MCF 10A (cell line): Measurements from ENCODE around the gene STAP1. TPM values are rescaled to one million over a fixed set of nuclear protein-coding genes. Genes with fewer than 3 reads are reported as not detected.

Source experiments
- BruUV-seq: library from RNA; stranded (reverse); fragments of 400-500 nt; replicated peaks from 2 replicates; lab custom pipeline; 2021; lab: Mats Ljungman, UMichigan
- CTCF ChIA-PET: fragments of 300-600 bp; sonication (Branson Sonifier 250); formaldehyde crosslinking; extraction: SDS; loops from one replicate; lab custom pipeline; 2021; ENCODE audit warnings: antibody characterized with exemption, inconsistent platforms; lab: Yijun Ruan, JAX
- POLR2A ChIA-PET: fragments of 300-600, 350-650 bp; sonication (Branson Sonifier 250); formaldehyde crosslinking; extraction: SDS; loops from one replicate; lab custom pipeline; 2020; ENCODE audit warnings: antibody characterized with exemption, inconsistent platforms; lab: Yijun Ruan, JAX
- DNase-seq: peaks from one replicate; pipeline ENCODE4 v3.0.0-alpha.2; 2018; ENCODE audit not compliant: unreplicated experiment
- H3K27ac Mint-ChIP-seq: one replicate; pipeline ENCODE4 v1.8.0; 2022; ENCODE audit warnings: mild to moderate bottlenecking, low read depth, mixed read lengths; ENCODE audit not compliant: unreplicated experiment
- H3K27me3 Mint-ChIP-seq: one replicate; pipeline ENCODE4 v1.8.0; 2022; ENCODE audit warnings: mixed read lengths; ENCODE audit not compliant: insufficient read depth, unreplicated experiment
- H3K36me3 Mint-ChIP-seq: one replicate; pipeline ENCODE4 v1.8.0; 2022; ENCODE audit warnings: mild to moderate bottlenecking, moderate library complexity, mixed read lengths; ENCODE audit not compliant: insufficient read depth, unreplicated experiment
- H3K4me1 Mint-ChIP-seq: one replicate; pipeline ENCODE4 v1.8.0; 2022; ENCODE audit warnings: mixed read lengths; ENCODE audit not compliant: insufficient read depth, unreplicated experiment
- H3K4me3 Mint-ChIP-seq: one replicate; pipeline ENCODE4 v1.8.0; 2022; ENCODE audit warnings: mild to moderate bottlenecking, moderate library complexity, mixed read lengths; ENCODE audit not compliant: unreplicated experiment
- H3K9me3 Mint-ChIP-seq: one replicate; pipeline ENCODE4 v1.8.0; 2022; ENCODE audit warnings: mixed read lengths; ENCODE audit not compliant: unreplicated experiment
- intact Hi-C: fragments of 100-400 bp; cut with micrococcal nuclease; formaldehyde crosslinking; loops from 2 replicates; pipeline ENCODE4 v1.14.1; 2022
- total RNA-seq: library from RNA; stranded (reverse); gene quantifications from 2 replicates; pipeline ENCODE4 v1.2.3, GENCODE V29; 2022
- TF ChIP-seq, protein P1 (sequence below): fragments of 200-600 bp; IDR thresholded peaks from one replicate; pipeline ENCODE4 v1.8.0; 2022; ENCODE audit warnings: antibody characterized with exemption, mild to moderate bottlenecking; ENCODE audit not compliant: unreplicated experiment

The STAP1 gene
- total RNA-seq, 1 experiment from 2014 or later, result not detected

DNA sequence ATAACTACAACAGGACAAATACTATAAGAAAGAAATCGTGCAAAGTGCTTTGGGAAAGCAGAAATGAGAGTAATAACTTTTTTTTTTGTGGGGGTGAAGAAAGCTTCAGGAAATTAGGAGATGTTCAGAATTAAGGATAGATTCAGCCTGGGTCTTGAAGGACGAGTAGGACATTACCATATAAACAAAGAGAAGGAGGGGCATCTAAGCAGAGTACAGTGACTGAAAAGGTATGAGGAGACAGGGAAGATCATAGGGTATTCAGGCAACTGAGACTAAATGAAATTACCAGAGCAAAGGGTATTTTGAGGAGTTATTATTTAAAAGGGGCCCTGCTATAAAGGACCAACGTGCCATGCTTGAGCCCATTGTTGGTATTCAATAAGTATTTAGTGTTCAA lies 3.1 kb upstream of the STAP1 start:
- POLR2A ChIA-PET, result interaction anchor here (0.7 kb wide), 2 partner anchors 18 to 49 kb away, joined by 3 read pairs; no protein-coding TSS in a partner anchor
- CTCF ChIA-PET, result no interaction called here

DNA sequence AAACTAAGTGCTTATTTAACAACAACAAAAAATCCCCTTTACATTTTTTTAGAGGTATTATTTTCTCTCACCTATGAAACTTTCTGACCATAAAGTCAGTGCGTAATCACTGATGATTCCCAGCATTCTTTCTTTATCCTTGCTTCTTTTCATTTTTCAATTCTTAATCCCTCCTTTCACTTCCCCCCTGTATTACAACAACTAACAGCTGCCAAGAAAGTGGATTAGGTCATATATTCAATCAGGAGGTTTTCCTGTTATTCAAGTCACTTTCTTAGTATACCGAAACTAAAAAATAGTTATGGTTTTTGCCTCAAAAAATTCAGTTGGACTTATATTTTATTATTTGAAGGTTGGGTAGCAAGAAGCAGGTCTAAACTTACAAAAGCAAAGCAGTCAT lies 2.1 kb upstream of the STAP1 start:
- no peaks in the 10 kb centered on the region for H3K9me3 Mint-ChIP-seq
- no peak overlapping the region for H3K4me3 Mint-ChIP-seq
- no peaks in the 10 kb centered on the region for H3K27me3 Mint-ChIP-seq
- TF ChIP-seq, protein P1, sequence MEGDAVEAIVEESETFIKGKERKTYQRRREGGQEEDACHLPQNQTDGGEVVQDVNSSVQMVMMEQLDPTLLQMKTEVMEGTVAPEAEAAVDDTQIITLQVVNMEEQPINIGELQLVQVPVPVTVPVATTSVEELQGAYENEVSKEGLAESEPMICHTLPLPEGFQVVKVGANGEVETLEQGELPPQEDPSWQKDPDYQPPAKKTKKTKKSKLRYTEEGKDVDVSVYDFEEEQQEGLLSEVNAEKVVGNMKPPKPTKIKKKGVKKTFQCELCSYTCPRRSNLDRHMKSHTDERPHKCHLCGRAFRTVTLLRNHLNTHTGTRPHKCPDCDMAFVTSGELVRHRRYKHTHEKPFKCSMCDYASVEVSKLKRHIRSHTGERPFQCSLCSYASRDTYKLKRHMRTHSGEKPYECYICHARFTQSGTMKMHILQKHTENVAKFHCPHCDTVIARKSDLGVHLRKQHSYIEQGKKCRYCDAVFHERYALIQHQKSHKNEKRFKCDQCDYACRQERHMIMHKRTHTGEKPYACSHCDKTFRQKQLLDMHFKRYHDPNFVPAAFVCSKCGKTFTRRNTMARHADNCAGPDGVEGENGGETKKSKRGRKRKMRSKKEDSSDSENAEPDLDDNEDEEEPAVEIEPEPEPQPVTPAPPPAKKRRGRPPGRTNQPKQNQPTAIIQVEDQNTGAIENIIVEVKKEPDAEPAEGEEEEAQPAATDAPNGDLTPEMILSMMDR, result no peak
- ChIA-PET CTCF (interaction anchor here (0.6 kb wide), 1 partner anchor 296 kb away, joined by 4 read pairs; no protein-coding TSS in a partner anchor), POLR2A (no interaction called here)
- no TSS peak for BruUV-seq
- DNase-seq, result no peak
- no peaks in the 10 kb centered on the region for H3K4me1 Mint-ChIP-seq
- no peak overlapping the region for H3K27ac Mint-ChIP-seq
- intact Hi-C loops, result no loop called here
- no peaks in the 10 kb centered on the region for H3K36me3 Mint-ChIP-seq

More for the DNA sequence above, 3.1 kb upstream of the STAP1 start:
- Mint-ChIP-seq H3K36me3 (no peaks in the 10 kb centered on the region), H3K27ac (no peak overlapping the region), H3K4me3 (no peak overlapping the region), H3K27me3 (no peaks in the 10 kb centered on the region), H3K4me1 (no peaks in the 10 kb centered on the region), H3K9me3 (no peaks in the 10 kb centered on the region)
- intact Hi-C loops, result no loop called here
- TF ChIP-seq, protein P1, result no peak
- no TSS peak for BruUV-seq
- no peak for DNase-seq

DNA sequence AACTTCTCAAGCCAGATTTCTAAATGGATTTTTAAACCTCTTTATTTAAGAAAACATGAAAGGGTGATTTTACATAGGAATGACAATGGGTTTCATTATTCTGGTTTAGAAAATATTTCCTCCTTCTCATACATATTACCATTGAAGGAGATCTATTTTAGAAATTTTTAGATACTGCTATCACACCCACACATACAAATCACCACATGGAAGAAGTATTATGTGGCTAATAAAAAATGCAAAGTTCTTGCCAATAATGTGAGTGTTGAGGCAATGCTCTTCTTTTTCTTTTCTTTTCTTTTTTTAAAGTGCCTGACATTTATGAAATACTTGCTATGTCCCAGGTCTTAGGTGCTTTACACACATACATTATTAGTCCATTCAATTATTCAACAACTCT lies 6.8 kb downstream of the STAP1 start:
- CTCF ChIA-PET, result interaction anchor here (1.0 kb wide), 1 partner anchor 19 kb away, joined by 7 read pairs; no protein-coding TSS in a partner anchor
- POLR2A ChIA-PET, result no interaction called here
- no peaks in the 10 kb centered on the region for H3K4me1 Mint-ChIP-seq
- H3K27me3 Mint-ChIP-seq, result no peaks in the 10 kb centered on the region
- TF ChIP-seq, protein P1, result no peak
- no TSS peak for BruUV-seq
- no peak for DNase-seq
- no peak overlapping the region for H3K4me3 Mint-ChIP-seq
- no peak overlapping the region for H3K27ac Mint-ChIP-seq
- H3K36me3 Mint-ChIP-seq, result peaks cover 4% of the 10 kb centered on the region
- H3K9me3 Mint-ChIP-seq, result no peaks in the 10 kb centered on the region
- intact Hi-C loops, result no loop called here

DNA sequence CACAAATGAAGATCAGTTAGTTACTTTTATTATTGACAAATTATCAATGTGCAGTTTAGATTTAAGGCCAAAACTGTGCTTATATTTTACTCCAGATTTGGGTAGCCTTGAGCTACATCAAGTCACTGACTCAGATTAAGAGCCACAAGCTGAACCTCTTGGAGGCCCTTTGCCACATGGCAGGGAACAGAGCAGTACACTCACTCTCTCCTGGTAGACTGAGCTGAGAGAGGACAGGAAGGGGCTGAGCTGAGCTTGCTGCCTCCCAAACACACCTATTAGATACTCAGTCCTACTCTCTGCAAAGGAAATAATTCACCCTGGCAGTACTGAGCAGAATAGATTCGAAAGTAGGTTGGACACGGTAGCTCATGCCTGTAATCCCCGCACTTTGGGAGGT lies 7.8 kb downstream of the STAP1 start:
- no peaks in the 10 kb centered on the region for H3K27me3 Mint-ChIP-seq
- intact Hi-C loops, result no loop called here
- H3K9me3 Mint-ChIP-seq, result no peaks in the 10 kb centered on the region
- no peak overlapping the region for H3K4me3 Mint-ChIP-seq
- ChIA-PET POLR2A (no interaction called here), CTCF (interaction anchor here (1.0 kb wide), 2 partner anchors 10 to 20 kb away, joined by 3 to 7 read pairs; no protein-coding TSS in a partner anchor)
- no TSS peak for BruUV-seq
- H3K4me1 Mint-ChIP-seq, result no peaks in the 10 kb centered on the region
- DNase-seq, result no peak
- TF ChIP-seq, protein P1, result no peak
- no peak overlapping the region for H3K27ac Mint-ChIP-seq
- peaks cover 4% of the 10 kb centered on the region for H3K36me3 Mint-ChIP-seq
